Measurements from ENCODE around the gene GEMIN7.
A peak's percentile ranks its signal among the peaks of the same experiment; 100 is the strongest.

Gene GEMIN7

GRCh38 chr19:45075301-45076028 lies 3.6 kb upstream of the GEMIN7 start:
- Histone ChIP-seq H4K91ac (ENCODE audit: low read depth, low read length) (no peak overlapping the region), H2BK120ac (ENCODE audit: insufficient read depth, low read length, poor library complexity) (no peak overlapping the region), H3K9me3 (ENCODE audit: insufficient read depth, low read depth, low read length) (no peaks in the 10 kb centered on the region), H2AK5ac (ENCODE audit: low read length) (no peak overlapping the region), H3K79me2 (ENCODE audit: control insufficient read depth, insufficient read depth, low read length, poor library complexity) (peaks cover 2% of the 10 kb centered on the region), H3K36me3 (ENCODE audit: control insufficient read depth in 1 of 2, insufficient read depth in 2 of 2, low read length in 2 of 2) (peaks cover 14 to 21% of the 10 kb centered on the region in 2 experiments), H3K18ac (ENCODE audit: low read length) (no peak overlapping the region), H4K12ac (ENCODE audit: low read depth, low read length) (no peak overlapping the region), H3K27ac (ENCODE audit: low read depth, low read length) (no peak overlapping the region), H4K8ac (ENCODE audit: low read depth, low read length) (peak overlapping the region; percentile 5), H3K4me2 (ENCODE audit: low read length) (peak overlapping the region; percentile 67), H3K23ac (ENCODE audit: low read length) (no peak overlapping the region), H3K9ac (ENCODE audit: low read length) (no peak overlapping the region), H3K79me1 (ENCODE audit: low read length) (peaks cover 8% of the 10 kb centered on the region), H2BK5ac (ENCODE audit: low read depth, low read length, poor library complexity) (no peak overlapping the region), H2AFZ (ENCODE audit: insufficient read depth, low read length, poor library complexity) (peak overlapping the region; percentile 38), H3K4me1 (ENCODE audit: control insufficient read depth in 1 of 2, insufficient read depth in 2 of 2, low read length in 2 of 2) (peaks cover 10 to 12% of the 10 kb centered on the region in 2 experiments), H3K4me3 (ENCODE audit: low read depth, low read length) (peak overlapping the region; percentile 39), H3K27me3 (ENCODE audit: insufficient read depth, low read length) (no peaks in the 10 kb centered on the region), H2BK12ac (ENCODE audit: low read length) (no peak overlapping the region), H3K14ac (ENCODE audit: low read length) (no peak overlapping the region), H3K4ac (ENCODE audit: low read depth, low read length) (no peak overlapping the region)
- DNase-seq = peak in 1 of 2 donors; percentile 26
- no CpG with 5 or more reads among the region's 26 CpGs for WGBS (ENCODE audit: extremely low coverage, insufficient coverage, insufficient read length)

- H3K4me3 ChIP-seq (ENCODE audit: low read depth, low read length) = peak within 1 kb of the TSS; percentile 39
- peak within 1 kb of the TSS; percentile 38 for H2AFZ ChIP-seq (ENCODE audit: insufficient read depth, low read length, poor library complexity)
- no peak within 1 kb of the TSS for H2BK5ac ChIP-seq (ENCODE audit: low read depth, low read length, poor library complexity)
- no peaks in the 10 kb centered on the region for H3K27me3 ChIP-seq (ENCODE audit: insufficient read depth, low read length)
- H3K36me3 ChIP-seq (ENCODE audit: control insufficient read depth in 1 of 2, insufficient read depth in 2 of 2, low read length in 2 of 2) = peaks cover 7 to 13% of the 10 kb centered on the region in 2 experiments
- no peak within 1 kb of the TSS for H3K4ac ChIP-seq (ENCODE audit: low read depth, low read length)
- no peak within 1 kb of the TSS for H4K91ac ChIP-seq (ENCODE audit: low read depth, low read length)
- no peak within 1 kb of the TSS for H2AK5ac ChIP-seq (ENCODE audit: low read length)
- H3K79me2 ChIP-seq (ENCODE audit: control insufficient read depth, insufficient read depth, low read length, poor library complexity) = peaks cover 5% of the 10 kb centered on the region
- no peak within 1 kb of the TSS for H2BK12ac ChIP-seq (ENCODE audit: low read length)
- peak within 1 kb of the TSS; percentile 67 for H3K4me2 ChIP-seq (ENCODE audit: low read length)
- no CpG with 5 or more reads among the region's 81 CpGs for WGBS (ENCODE audit: extremely low coverage, insufficient coverage, insufficient read length)
- H3K14ac ChIP-seq (ENCODE audit: low read length) = no peak within 1 kb of the TSS
- H3K27ac ChIP-seq (ENCODE audit: low read depth, low read length) = no peak within 1 kb of the TSS
- no peak within 1 kb of the TSS for H4K12ac ChIP-seq (ENCODE audit: low read depth, low read length)
- no peak within 1 kb of the TSS for H3K18ac ChIP-seq (ENCODE audit: low read length)
- H3K79me1 ChIP-seq (ENCODE audit: low read length) = peaks cover 8% of the 10 kb centered on the region
- no peak within 1 kb of the TSS for H3K9ac ChIP-seq (ENCODE audit: low read length)
- H4K8ac ChIP-seq (ENCODE audit: low read depth, low read length) = peak within 1 kb of the TSS; percentile 5
- no peaks in the 10 kb centered on the region for H3K9me3 ChIP-seq (ENCODE audit: insufficient read depth, low read depth, low read length)
- DNase-seq = peak; percentile 68 to 83
- no peak within 1 kb of the TSS for H2BK120ac ChIP-seq (ENCODE audit: insufficient read depth, low read length, poor library complexity)
- no peak within 1 kb of the TSS for H3K23ac ChIP-seq (ENCODE audit: low read length)
- H3K4me1 ChIP-seq (ENCODE audit: control insufficient read depth in 1 of 2, insufficient read depth in 2 of 2, low read length in 2 of 2) = peaks cover 11 to 12% of the 10 kb centered on the region in 2 experiments
Observed at GRCh38 chr19:45076029-45076850, 2.8 kb upstream of the GEMIN7 start, which contains the start of gene ZNF296. Gene ZNF296 (minus strand): TSS chr19:45076478. CDS start chr19:45076373, 105 bp downstream.

GRCh38 chr19:45076851-45077730 lies 2.0 kb upstream of the GEMIN7 start:
- Histone ChIP-seq H3K4me1 (ENCODE audit: control insufficient read depth in 1 of 2, insufficient read depth in 2 of 2, low read length in 2 of 2) (peaks cover 11 to 12% of the 10 kb centered on the region in 2 experiments), H4K91ac (ENCODE audit: low read depth, low read length) (no peak overlapping the region), H3K4me2 (ENCODE audit: low read length) (peak overlapping the region; percentile 67), H3K23ac (ENCODE audit: low read length) (no peak overlapping the region), H2AFZ (ENCODE audit: insufficient read depth, low read length, poor library complexity) (no peak overlapping the region), H3K18ac (ENCODE audit: low read length) (no peak overlapping the region), H4K8ac (ENCODE audit: low read depth, low read length) (no peak overlapping the region), H2AK5ac (ENCODE audit: low read length) (no peak overlapping the region), H3K36me3 (ENCODE audit: control insufficient read depth in 1 of 2, insufficient read depth in 2 of 2, low read length in 2 of 2) (peaks cover 5 to 10% of the 10 kb centered on the region in 2 experiments), H3K14ac (ENCODE audit: low read length) (no peak overlapping the region), H3K4ac (ENCODE audit: low read depth, low read length) (no peak overlapping the region), H3K27me3 (ENCODE audit: insufficient read depth, low read length) (no peaks in the 10 kb centered on the region), H3K9me3 (ENCODE audit: insufficient read depth, low read depth, low read length) (peaks cover 3% of the 10 kb centered on the region), H3K79me1 (ENCODE audit: low read length) (peaks cover 8% of the 10 kb centered on the region), H3K4me3 (ENCODE audit: low read depth, low read length) (no peak overlapping the region), H3K9ac (ENCODE audit: low read length) (no peak overlapping the region), H2BK5ac (ENCODE audit: low read depth, low read length, poor library complexity) (no peak overlapping the region), H4K12ac (ENCODE audit: low read depth, low read length) (no peak overlapping the region), H2BK12ac (ENCODE audit: low read length) (no peak overlapping the region), H3K79me2 (ENCODE audit: control insufficient read depth, insufficient read depth, low read length, poor library complexity) (peaks cover 5% of the 10 kb centered on the region), H2BK120ac (ENCODE audit: insufficient read depth, low read length, poor library complexity) (no peak overlapping the region), H3K27ac (ENCODE audit: low read depth, low read length) (no peak overlapping the region)
- no peak for DNase-seq
- no CpG with 5 or more reads among the region's 15 CpGs for WGBS (ENCODE audit: extremely low coverage, insufficient coverage, insufficient read length)
